GM19099 (cell line): Measurements from ENCODE around the gene MAP1LC3B2.

Experiments used
- POLR2A ChIP-seq: IDR thresholded peaks from 3 replicates; pipeline ENCODE4 v1.6.1; 2011; ENCODE audit warnings: low read depth; ENCODE audit not compliant: insufficient read length; ENCODE audit errors: extremely low read depth

The MAP1LC3B2 gene

DNA sequence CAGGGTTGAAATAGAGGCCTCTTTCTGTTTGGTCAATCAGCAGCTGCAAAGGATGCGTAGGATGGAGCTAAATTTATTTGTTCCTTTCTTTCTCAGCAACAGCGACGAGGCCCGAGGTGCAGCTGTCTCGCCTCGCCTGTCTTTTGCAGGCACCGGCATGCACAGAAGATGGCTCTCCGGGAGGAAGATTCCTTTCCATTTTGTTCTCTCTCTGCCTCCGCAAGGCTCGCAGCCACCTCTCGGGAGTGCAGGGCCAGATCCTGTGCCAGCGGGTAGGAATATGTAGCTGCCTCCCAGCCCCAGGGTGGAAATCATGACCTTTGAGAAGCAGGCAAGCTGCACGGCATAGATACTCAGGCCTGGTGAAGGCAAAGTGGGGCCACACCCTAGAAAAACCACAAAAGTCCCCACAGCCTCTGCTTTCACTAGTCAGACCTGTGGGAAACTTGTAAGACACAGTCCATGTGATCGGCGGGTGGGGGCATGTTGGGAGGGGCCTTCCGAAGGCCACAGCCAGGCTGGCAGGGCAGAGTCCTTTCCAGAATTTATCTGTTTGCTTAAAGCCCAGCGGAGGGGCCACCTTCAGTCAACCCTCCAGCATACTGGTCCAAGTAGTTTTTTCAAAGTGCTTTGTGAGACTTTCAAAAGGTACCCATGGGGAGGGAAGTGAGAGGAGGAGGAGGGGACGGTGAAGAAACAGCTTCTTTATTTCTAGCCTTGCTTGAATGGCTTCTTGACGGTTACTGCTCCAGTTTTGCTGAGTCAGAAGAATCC is at the start of gene MAP1LC3B2:
MAP1LC3B2 (plus strand) TSS at position 220 of the 774 bp plus-strand sequence. CDS start 16,562 bp downstream, outside the sequence.
- TF ChIP-seq POLR2A = peak; percentile 60

DNA sequence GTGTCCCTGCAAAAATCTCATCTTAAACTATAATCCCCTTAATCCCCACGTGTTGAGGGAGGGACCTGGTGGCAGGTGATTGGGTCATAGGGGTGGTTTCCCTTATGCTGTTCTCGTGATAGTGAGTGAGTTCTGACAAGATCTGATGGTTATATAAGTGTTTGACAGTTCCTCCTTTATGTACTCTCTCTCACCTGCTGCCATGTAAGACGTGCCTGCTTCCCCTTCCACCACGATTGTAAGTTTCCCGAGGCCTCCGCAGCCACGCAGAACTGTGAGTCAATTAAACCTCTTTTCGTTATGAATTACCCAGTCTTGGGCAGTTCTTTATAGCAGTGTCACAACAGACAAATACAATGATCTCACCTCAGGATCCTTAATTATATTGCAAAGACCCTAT is 45.2 kb upstream of the MAP1LC3B2 start:
- TF ChIP-seq POLR2A = no peak

DNA sequence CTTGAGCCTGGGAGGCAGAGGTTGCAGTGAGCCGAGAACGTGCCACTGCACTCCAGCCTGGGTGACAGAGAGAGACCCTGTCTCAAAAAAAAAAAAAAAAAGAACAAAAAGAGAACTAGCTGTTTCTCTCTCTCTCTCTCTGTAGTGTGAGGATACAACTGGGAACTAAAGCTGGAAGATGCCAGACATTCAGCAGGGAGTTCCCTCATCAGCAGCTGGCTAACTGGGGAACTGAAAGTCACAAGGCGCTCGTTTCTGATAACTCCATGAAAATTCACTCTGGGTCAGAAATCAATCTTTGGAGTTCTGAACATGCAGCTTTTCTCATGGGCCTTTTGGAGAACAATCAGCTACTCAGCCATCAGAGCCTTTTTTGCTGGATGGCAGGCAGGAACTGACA is 43.5 kb upstream of the MAP1LC3B2 start:
- TF ChIP-seq POLR2A = no peak

DNA sequence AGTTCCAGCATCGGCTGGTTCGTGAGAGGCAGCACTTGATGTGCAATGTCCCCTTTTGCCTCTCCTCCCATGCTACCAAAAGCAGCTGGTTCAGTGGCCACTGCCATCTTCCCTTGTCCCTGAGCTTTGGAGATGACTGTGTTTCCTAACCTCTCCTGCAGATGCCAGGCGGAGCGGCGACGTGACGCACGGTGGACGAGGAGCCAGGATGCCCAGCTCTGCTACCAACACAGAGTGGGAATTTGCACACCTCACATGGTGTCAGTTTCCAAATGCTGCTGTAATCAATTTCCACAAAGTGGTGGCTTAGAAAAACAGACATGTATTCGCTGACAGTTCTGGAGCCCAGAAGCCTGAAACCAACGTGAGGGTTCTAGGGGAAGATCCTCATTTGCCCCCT is 42.5 kb upstream of the MAP1LC3B2 start:
- no peak for TF ChIP-seq POLR2A

DNA sequence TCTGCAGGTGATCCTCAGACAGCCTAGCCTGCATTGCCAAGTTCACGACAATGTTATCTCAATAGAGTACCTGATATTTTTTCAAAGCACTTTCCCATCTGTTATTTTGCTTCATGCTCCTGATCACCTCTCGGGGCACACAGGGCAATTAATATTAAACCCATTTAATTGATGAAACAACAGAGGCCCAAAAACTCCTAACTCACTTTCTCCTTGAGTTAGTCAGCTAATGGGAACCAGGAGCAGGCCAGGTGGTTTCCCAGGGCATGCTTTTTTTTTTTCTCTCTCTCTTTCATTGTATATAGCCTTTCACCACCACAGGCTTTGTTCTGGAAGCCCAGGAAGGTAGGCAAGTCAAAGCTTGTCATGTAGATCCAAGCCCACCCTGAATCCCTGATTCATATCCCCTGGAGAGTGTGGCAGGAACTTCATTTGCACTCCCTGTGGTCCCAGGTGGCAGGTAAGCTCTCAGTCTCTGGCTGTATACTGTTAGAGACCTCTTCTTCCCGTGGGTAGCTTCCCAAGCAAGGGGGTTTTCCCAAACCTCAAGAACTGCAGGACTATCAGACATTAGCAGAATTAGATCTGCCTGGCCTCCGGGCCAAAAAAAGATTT is 41.6 kb upstream of the MAP1LC3B2 start:
- TF ChIP-seq POLR2A = no peak

DNA sequence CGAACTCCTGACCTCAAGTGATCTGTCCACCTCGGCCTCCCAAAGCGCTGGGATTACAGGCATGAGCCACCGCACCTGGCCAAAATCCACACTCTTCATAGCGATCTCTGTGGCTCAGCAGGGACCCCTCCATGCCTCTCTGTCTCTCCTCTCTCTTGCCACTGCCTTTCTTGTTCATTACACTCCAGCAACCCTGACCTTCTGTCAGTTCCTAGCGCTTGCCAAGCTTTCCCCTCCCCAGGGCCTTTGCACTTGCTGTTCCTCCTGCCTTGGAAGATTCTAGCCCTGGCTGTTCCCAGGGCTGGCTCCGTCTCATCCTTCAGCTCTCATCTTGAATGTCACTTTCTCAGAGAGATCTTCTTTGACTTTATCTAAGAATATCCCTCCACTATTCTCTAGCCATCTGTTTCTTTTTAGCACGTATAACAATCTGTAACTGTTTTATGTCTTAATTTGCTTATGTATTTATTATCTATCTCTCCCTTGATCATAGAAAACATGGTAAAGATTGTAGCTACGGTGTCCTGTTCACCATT is 38.9 kb upstream of the MAP1LC3B2 start:
- no peak for TF ChIP-seq POLR2A

DNA sequence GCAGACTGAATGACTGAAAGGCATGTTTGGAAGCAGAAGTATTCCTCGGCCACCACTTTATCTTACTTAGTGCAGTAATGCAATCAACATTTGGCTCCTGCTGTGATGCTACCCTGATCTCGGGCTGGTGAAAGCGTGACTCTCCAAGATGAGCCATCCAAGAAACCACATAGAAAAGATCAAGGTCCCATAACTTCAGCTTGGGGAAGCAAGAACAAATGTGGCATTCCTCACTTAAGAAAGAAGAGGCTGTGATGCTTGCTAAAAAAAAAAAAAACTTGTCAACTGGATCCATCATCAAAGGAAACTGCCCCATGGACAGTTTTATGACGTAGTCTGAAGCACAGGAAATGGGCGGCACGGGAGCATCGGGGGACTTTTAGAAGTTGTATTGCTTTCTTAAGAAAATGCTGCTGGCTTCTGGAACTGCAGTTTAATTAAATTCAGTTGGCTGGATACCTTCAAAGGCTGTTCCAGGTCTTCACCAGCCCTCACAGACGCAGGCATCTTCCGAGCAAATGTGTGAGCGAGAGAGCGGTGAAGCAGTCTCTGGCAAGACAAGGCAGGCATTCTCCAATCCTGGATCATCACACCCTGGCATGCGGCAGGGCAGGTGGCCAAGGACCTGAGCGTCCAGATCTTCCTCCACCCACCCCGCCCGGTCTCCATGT is 38.2 kb upstream of the MAP1LC3B2 start:
- no peak for TF ChIP-seq POLR2A

DNA sequence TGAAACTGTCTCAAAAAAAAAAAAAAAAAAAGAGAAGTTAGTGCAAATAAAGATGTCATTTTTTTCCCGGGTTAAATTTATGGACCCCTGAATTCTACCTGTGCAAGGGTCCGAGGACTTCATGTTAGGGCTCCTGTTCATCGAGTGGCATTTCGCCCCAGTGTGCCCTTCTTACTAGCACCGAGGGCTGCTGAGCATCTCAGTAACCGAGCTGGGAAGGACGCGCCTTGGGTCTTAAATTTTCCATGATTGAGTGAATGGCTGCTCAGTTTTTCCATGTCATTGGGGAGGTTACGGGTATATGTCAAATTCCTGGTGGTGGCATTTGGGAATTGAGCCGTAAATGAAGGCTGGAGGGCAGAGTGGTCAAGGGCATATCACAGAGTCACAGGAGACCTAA is 34.9 kb upstream of the MAP1LC3B2 start:
- no peak for TF ChIP-seq POLR2A

DNA sequence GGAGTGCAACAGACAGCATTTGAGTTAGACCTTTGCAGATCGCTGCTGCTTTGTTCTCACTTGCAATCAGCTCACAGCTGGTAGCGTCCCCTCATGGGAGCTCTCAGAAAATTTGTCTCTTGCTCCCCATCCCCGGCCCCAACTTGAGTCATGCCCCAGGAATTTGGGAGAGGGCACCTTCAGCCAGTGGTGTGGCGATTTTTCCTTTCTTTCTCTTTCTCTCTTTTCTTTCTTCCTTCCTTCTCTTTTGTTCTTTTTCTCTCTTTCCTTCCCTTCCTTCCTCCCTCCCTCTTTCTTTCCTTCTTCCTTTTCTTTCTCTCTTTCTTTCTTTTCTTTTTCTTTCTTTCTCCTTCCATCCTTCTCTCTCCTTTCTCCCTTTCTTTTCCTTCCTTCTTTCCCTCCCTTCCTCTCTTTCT is 34.2 kb upstream of the MAP1LC3B2 start:
- TF ChIP-seq POLR2A = no peak

DNA sequence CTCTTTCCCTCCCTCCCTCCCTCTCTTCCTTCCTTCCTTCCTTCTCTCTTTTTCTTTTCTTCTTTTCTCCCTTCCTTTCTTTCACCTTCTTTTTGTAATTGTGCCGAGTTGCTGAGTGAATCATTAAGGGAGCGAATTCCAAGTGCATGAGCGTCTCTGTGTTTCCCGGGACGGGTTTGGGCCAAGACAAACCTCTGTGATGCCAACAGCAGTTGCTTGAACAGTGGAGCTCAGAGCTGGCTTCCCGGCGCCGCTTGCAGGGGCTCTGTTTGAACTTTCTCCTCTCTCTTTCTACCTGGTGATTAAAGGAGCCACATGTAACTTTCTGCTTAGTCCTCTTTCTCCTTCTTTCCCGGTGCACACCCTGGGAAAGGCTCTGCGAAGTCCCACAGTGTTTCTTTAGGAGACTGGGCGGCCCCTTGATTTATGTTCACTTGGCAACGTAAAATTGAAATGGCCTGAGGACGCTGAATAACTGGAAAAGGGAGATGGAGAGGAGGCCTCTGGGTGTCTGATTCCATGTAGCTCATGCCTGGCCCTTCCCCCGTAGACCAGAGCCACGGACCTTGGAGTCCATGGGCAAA is 33.7 kb upstream of the MAP1LC3B2 start:
- TF ChIP-seq POLR2A = no peak

DNA sequence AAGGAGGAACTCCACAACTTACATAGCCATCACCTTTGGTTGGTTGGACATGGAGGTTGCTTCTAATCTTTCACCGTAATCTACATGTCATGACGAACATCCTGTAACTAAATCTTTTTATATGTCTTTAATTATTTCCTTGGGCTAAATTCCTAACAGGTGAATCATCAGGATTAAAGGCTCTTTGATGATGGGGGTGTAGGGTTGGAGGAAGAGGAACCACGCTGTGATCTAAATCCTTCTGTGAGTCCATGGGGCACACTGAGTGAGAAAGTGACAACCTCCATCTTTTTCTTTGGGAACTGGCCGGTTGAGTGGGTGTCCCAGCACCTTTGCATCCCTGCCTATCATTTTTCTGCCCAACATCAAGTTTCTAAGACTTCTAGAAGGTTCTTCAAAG is 31.1 kb upstream of the MAP1LC3B2 start:
- TF ChIP-seq POLR2A = no peak

DNA sequence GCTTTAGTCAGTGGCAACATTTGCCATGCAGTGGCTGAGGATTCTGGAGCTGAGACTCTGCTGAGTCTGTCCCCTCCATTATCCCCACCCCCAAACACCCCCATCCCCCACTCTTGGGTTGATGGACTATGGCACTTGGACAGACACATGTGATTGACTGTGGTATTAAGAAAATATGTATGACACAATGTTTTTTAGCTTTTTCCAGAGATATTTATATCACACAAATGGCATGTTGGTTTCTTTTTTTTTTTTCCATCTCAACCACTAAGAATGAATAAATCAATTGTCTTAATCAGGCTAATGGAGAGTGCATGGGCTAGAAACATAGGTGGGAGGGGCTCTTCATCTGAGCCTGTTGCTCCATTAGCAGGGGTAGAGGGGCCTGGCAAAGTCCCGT is 30.7 kb upstream of the MAP1LC3B2 start:
- TF ChIP-seq POLR2A = no peak

DNA sequence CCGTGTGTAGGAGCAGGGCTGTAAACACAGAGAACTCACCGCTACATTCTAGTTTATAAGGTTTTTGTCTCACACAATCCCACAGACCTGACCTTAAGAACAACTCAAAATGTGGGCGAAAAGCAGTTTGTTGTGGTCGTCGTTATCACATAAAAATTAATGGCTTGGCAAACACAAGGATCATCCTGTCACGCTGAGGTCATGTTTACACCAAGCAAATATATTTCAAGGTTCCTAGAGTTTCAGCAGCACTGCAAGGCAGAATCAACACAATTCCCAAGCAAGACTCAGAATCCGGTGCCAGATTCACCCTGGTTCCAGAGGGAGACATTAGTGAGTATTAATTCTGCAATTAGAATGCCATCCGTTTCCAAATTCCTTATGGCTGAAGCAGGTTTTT is 30.1 kb upstream of the MAP1LC3B2 start:
- TF ChIP-seq POLR2A = no peak

DNA sequence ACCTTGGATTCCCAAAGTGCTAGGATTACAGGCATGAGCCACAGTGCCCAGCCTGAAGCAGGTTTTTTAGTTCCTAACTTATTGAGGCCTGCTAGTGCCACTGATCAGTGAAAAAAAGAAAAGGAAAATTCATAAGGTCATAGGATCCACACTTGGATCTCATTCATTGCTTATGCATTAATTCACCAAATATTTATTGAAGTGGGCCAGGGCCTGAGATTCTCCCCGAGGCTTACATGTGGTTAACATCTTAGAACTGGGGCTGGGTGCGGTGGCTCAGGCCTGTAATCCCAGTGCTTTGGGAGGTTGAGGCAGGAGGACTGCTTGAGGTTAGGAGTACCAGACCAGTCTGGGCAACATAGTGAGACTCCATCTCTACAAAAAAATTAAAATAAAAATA is 29.5 kb upstream of the MAP1LC3B2 start:
- TF ChIP-seq POLR2A = no peak

DNA sequence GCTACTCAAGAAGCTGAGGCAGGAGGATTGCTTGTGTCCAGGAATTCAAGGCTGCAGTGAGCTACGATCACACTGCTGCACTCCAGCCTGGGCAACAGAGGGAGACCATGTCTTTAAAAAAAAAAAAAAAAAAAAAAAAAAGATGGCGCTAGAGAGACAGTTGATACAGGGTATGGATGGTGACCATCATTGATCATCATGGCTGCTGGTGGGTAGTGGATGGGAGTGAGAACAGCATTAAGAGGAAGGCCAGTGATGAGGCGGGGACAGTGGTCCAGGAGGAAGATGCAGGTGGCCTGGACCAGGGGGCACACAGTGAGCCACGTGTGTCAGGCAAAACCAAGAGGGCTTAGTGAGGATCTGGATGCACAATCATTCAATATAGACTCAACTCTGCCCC is 26.8 kb upstream of the MAP1LC3B2 start:
- no peak for TF ChIP-seq POLR2A

DNA sequence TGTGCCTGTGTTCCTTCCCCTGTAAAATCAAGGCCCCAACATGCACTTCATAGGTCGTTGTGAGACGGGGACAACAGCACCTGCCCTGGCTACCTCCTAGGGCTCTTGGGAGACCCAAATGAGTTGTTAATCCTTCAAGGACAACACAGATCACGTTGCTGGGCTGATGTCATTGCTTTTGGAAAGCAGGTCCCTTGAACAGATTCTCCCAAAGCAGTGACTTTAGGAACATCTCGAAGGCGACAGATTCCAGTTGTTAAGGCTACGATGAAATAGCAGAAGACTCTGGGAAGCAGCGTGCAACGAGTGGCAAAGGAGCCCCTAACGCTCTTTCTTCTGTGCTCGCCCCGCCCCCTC is 26.2 kb upstream of the MAP1LC3B2 start:
- TF ChIP-seq POLR2A = no peak
